HEK293 (cell line): ENCODE data around the gene KLK13.

Experiments used
- CTCF ChIA-PET: fragments of 350-600 bp; formaldehyde crosslinking; extraction: SDS; loops from one replicate; lab custom pipeline; 2021; ENCODE audit warnings: antibody characterized with exemption; lab: Yijun Ruan, JAX
- POLR2A ChIA-PET: fragments of 300-600 bp; formaldehyde crosslinking; extraction: SDS; loops from one replicate; lab custom pipeline; 2020; ENCODE audit warnings: antibody characterized with exemption, inconsistent platforms; lab: Yijun Ruan, JAX
- H3K27ac ChIP-seq: fragments of 200-500 bp; sonication (Bioruptor generic); 2 replicates; pipeline ENCODE4 v1.5.1; 2014; ENCODE audit warnings: low read depth, low read length, control low read depth, inconsistent platforms; ENCODE audit errors: extremely low read depth
- H3K36me3 ChIP-seq, 2 experiments: fragments of 200-500 bp in 1 of 2; sonication (Bioruptor generic) in 1 of 2; 1 replicate in 1 of 2; 2 replicates in 1 of 2; pipeline ENCODE4 v1.5.1; 2014 to 2017; ENCODE audit warnings: inconsistent platforms in 2 of 2, low read length in 2 of 2; ENCODE audit not compliant: control insufficient read depth in 2 of 2, insufficient read depth in 1 of 2
- H3K4me1 ChIP-seq: fragments of 200-500 bp; sonication (Bioruptor generic); 2 replicates; pipeline ENCODE4 v1.5.1; 2014; ENCODE audit warnings: mild to moderate bottlenecking, low read length, inconsistent platforms; ENCODE audit not compliant: control insufficient read depth, insufficient read depth
- H3K4me3 ChIP-seq: 2 replicates; pipeline ENCODE4 v1.5.1; 2011; ENCODE audit warnings: low read depth, mild to moderate bottlenecking, control low read depth, low read length, moderate library complexity
- H3K9me3 ChIP-seq: fragments of 200-500 bp; sonication (Bioruptor generic); 2 replicates; pipeline ENCODE4 v1.5.1; 2014; ENCODE audit warnings: low read depth, low read length, inconsistent platforms; ENCODE audit not compliant: control insufficient read depth, insufficient read depth
- AEBP2 ChIP-seq: fragments of 450-650 bp; formaldehyde crosslinking; IDR thresholded peaks from 2 replicates; pipeline ENCODE4 v1.5.1; 2016; ENCODE audit warnings: missing biosample characterization, missing genetic modification characterization, borderline replicate concordance
- GLIS2 ChIP-seq: fragments of 450-650 bp; formaldehyde crosslinking; IDR thresholded peaks from 2 replicates; pipeline ENCODE4 v1.5.1; 2016; ENCODE audit warnings: missing biosample characterization, missing genetic modification characterization
- HOXD13 ChIP-seq: sonication (generic); formaldehyde crosslinking; IDR thresholded peaks from 2 replicates; pipeline ENCODE4 v1.8.0; 2022; ENCODE audit warnings: missing genetic modification reagents, borderline replicate concordance
- KLF10 ChIP-seq: fragments of 450-650 bp; IDR thresholded peaks from 2 replicates; pipeline ENCODE4 v1.5.1; 2018; ENCODE audit warnings: missing biosample characterization, mild to moderate bottlenecking, missing genetic modification characterization
- KLF8 ChIP-seq: fragments of 450-650 bp; formaldehyde crosslinking; IDR thresholded peaks from 2 replicates; pipeline ENCODE4 v1.5.1; 2016; ENCODE audit warnings: missing biosample characterization, missing genetic modification characterization
- MZF1 ChIP-seq: fragments of 450-650 bp; formaldehyde crosslinking; IDR thresholded peaks from 2 replicates; pipeline ENCODE4 v1.5.1; 2017; ENCODE audit warnings: missing biosample characterization, missing genetic modification characterization, borderline replicate concordance
- PRDM10 ChIP-seq: fragments of 450-650 bp; formaldehyde crosslinking; IDR thresholded peaks from 2 replicates; pipeline ENCODE4 v1.5.1; 2016; ENCODE audit warnings: missing biosample characterization, missing genetic modification characterization
- REPIN1 ChIP-seq: fragments of 450-650 bp; formaldehyde crosslinking; IDR thresholded peaks from 2 replicates; pipeline ENCODE4 v1.5.1; 2017; ENCODE audit warnings: missing biosample characterization, missing genetic modification characterization, low read depth
- YY2 ChIP-seq: fragments of 450-650 bp; formaldehyde crosslinking; IDR thresholded peaks from 2 replicates; pipeline ENCODE4 v1.5.1; 2016; ENCODE audit warnings: missing biosample characterization, missing genetic modification characterization
- ZBTB20 ChIP-seq: fragments of 450-650 bp; formaldehyde crosslinking; IDR thresholded peaks from 2 replicates; pipeline ENCODE4 v1.5.1; 2016; ENCODE audit warnings: missing biosample characterization, missing genetic modification characterization
- ZBTB7A ChIP-seq: fragments of 450-650 bp; formaldehyde crosslinking; IDR thresholded peaks from 2 replicates; pipeline ENCODE4 v1.5.1; 2016; ENCODE audit warnings: low read depth, missing biosample characterization, missing genetic modification characterization
- ZFHX2 ChIP-seq: fragments of 450-650 bp; formaldehyde crosslinking; conservative IDR thresholded peaks from 2 replicates; pipeline ENCODE4 v1.5.1; 2016; ENCODE audit warnings: missing biosample characterization, missing genetic modification characterization
- ZNF121 ChIP-seq: fragments of 450-650 bp; formaldehyde crosslinking; IDR thresholded peaks from 2 replicates; pipeline ENCODE4 v1.5.1; 2016; ENCODE audit warnings: missing biosample characterization, missing genetic modification characterization
- ZNF23 ChIP-seq: fragments of 450-650 bp; formaldehyde crosslinking; IDR thresholded peaks from 2 replicates; pipeline ENCODE4 v1.5.1; 2016; ENCODE audit warnings: missing biosample characterization, missing genetic modification characterization, borderline replicate concordance
- ZNF335 ChIP-seq: fragments of 450-650 bp; formaldehyde crosslinking; conservative IDR thresholded peaks from 2 replicates; pipeline ENCODE4 v1.5.1; 2016; ENCODE audit warnings: missing biosample characterization, missing genetic modification characterization
- ZNF350 ChIP-seq: fragments of 450-650 bp; formaldehyde crosslinking; IDR thresholded peaks from 2 replicates; pipeline ENCODE4 v1.5.0; 2017; ENCODE audit warnings: missing biosample characterization, mild to moderate bottlenecking, missing genetic modification characterization
- ZNF362 ChIP-seq: fragments of 450-650 bp; formaldehyde crosslinking; IDR thresholded peaks from 2 replicates; pipeline ENCODE4 v1.5.1; 2016; ENCODE audit warnings: missing biosample characterization, missing genetic modification characterization
- ZNF433 ChIP-seq: fragments of 450-650 bp; formaldehyde crosslinking; IDR thresholded peaks from 2 replicates; pipeline ENCODE4 v1.5.1; 2016; ENCODE audit warnings: missing biosample characterization, missing genetic modification characterization, low read depth
- ZNF561 ChIP-seq: fragments of 450-650 bp; IDR thresholded peaks from 2 replicates; pipeline ENCODE4 v1.5.1; 2018; ENCODE audit warnings: missing biosample characterization, missing genetic modification characterization, borderline replicate concordance
- ZNF639 ChIP-seq: fragments of 450-650 bp; formaldehyde crosslinking; IDR thresholded peaks from 2 replicates; pipeline ENCODE4 v1.5.1; 2016; ENCODE audit warnings: missing biosample characterization, missing genetic modification characterization
- ZNF654 ChIP-seq: fragments of 450-650 bp; formaldehyde crosslinking; IDR thresholded peaks from 2 replicates; pipeline ENCODE4 v1.5.1; 2016; ENCODE audit warnings: low read depth, missing biosample characterization, missing genetic modification characterization
- ZNF660 ChIP-seq: fragments of 450-650 bp; IDR thresholded peaks from 2 replicates; pipeline ENCODE4 v1.5.1; 2018; ENCODE audit warnings: missing biosample characterization, mild to moderate bottlenecking, missing genetic modification characterization
- ZNF670 ChIP-seq: fragments of 450-650 bp; formaldehyde crosslinking; IDR thresholded peaks from 2 replicates; pipeline ENCODE4 v1.5.1; 2016; ENCODE audit warnings: missing biosample characterization, missing genetic modification characterization, low read depth
- ZNF692 ChIP-seq: fragments of 450-650 bp; formaldehyde crosslinking; IDR thresholded peaks from 2 replicates; pipeline ENCODE4 v1.5.1; 2016; ENCODE audit warnings: missing biosample characterization, missing genetic modification characterization
- ZNF704 ChIP-seq: fragments of 450-650 bp; formaldehyde crosslinking; IDR thresholded peaks from 2 replicates; pipeline ENCODE4 v1.5.1; 2016; ENCODE audit warnings: missing biosample characterization, missing genetic modification characterization
- ZNF768 ChIP-seq: fragments of 450-650 bp; formaldehyde crosslinking; IDR thresholded peaks from 2 replicates; pipeline ENCODE4 v1.5.1; 2018; ENCODE audit warnings: missing biosample characterization, mild to moderate bottlenecking, missing genetic modification characterization
- ZNF777 ChIP-seq: fragments of 450-650 bp; formaldehyde crosslinking; IDR thresholded peaks from 2 replicates; pipeline ENCODE4 v1.5.1; 2017; ENCODE audit warnings: missing biosample characterization, missing genetic modification characterization, borderline replicate concordance

KLK13 gene

GRCh38 chr19:51018745-51019543 lies 45.9 kb downstream of the KLK13 start:
- Histone ChIP-seq H3K4me1 (no peaks in the 10 kb centered on the region; the same call in 1 of the 2 replicates), H3K4me3 (no peak overlapping the region), H3K9me3 (no peaks in the 10 kb centered on the region), H3K27ac (no peak overlapping the region), H3K36me3 (no peaks in the 10 kb centered on the region)
- ChIA-PET POLR2A (interaction anchor here (0.7 to 1.0 kb wide), 3 partner anchors 73 to 227 kb away, joined by 3 to 4 read pairs (median 3); no protein-coding TSS in a partner anchor), CTCF (interaction anchor here (0.7 to 8.5 kb wide), 4 partner anchors 76 to 230 kb away, joined by 3 to 177 read pairs (median 9); no protein-coding TSS in a partner anchor)
- TF ChIP-seq ZNF433 (tag by site-specific recombination) = no peak
- TF ChIP-seq ZNF639 (tag by site-specific recombination) = no peak
- TF ChIP-seq ZNF768 = no peak
- TF ChIP-seq ZBTB20 (tag by site-specific recombination) = peak; percentile 55; the same call in 1 of the 2 replicates
- no peak for TF ChIP-seq REPIN1
- TF ChIP-seq ZNF704 (tag by site-specific recombination) = no peak
- TF ChIP-seq ZNF561 (tag by site-specific recombination) = no peak
- 0 out of 2 replicates have a peak, but pooled peaks have one; percentile 17 for TF ChIP-seq PRDM10 (tag by site-specific recombination)
- no peak for TF ChIP-seq MZF1 (tag by site-specific recombination)
- no peak for TF ChIP-seq YY2 (tag by site-specific recombination)
- TF ChIP-seq ZNF777 = no peak
- TF ChIP-seq KLF10 = no peak
- TF ChIP-seq AEBP2 = no peak
- TF ChIP-seq GLIS2 (tag by site-specific recombination) = peak; percentile 70; the same call in 1 of the 2 replicates
- TF ChIP-seq ZBTB7A (tag by site-specific recombination) = 0 out of 2 replicates have a peak, but pooled peaks have one; percentile 37
- peak; percentile 45; the same call in 1 of the 2 replicates for TF ChIP-seq KLF8 (tag by site-specific recombination)
- no peak for TF ChIP-seq ZNF362 (tag by site-specific recombination)
- no peak for TF ChIP-seq ZNF670
- no peak for TF ChIP-seq ZNF23 (tag by site-specific recombination)
- no peak for TF ChIP-seq ZNF121 (tag by site-specific recombination)
- no peak for TF ChIP-seq ZNF350 (tag by site-specific recombination)
- peak; percentile 88 for TF ChIP-seq ZNF335 (tag by site-specific recombination)
- TF ChIP-seq ZNF660 (tag by site-specific recombination) = no peak
- TF ChIP-seq ZNF692 (tag by site-specific recombination) = peak; percentile 39
- peak; percentile 71 for TF ChIP-seq ZFHX2 (tag by site-specific recombination)
- no peak for TF ChIP-seq HOXD13 (CRISPR knock-in tag)
- no peak for TF ChIP-seq ZNF654 (tag by site-specific recombination)
